ENCODE data around the gene DARS1. TPM values are rescaled to one million over a fixed set of nuclear protein-coding genes. Genes with fewer than 3 reads are reported as not detected.

DARS1 gene
- total RNA-seq (2014; rRNA removed; shearing (Covaris generic)): 88.3 and 95.9 TPM in 2 replicates

DNA sequence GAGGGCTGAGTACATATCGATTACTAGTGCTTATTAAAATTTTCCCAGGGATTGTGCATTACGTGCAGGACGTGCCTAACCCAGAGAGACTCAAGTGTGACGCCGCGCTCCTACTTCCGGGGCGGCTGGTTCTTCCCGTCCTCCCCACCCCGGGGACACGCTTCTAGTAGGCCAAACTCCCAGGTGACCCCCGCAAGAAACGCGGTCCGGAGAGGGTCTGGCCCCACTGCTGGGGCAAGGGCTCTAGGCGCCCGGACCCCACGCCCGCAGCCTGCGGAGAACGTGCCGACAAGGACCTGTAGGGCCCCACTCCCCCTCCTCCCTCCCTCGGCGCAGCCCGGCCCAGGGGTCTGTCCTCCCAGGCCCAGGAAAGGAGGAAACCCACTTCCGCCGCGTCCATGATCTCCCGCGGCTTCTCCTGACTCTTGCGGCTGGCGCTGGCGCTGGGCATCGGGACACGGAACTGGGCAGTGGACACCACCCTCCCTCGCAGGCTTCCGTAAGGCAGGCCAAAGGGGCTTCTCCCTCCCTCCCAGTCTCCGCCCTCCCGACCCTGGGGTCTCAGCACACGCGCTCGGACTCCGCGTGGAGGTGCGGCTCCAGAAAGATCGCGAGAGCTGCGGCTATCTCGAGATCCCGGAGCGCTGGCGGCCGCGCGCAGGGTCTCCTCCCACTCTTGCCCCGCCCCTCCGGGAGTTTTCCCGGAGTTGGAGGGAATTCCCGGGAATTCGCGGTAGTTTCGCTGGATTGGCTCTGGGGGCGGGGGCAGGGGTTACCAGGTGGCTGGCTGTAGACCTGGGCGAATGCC lies at the start of gene DARS1:
Gene DARS1, minus strand, starts transcription at position 609 of the 808 bp plus-strand sequence. Its CDS starts 158 bp downstream, at position 451.
- DNase-seq (ENCODE audit: low read depth): peak; percentile 91

DNA sequence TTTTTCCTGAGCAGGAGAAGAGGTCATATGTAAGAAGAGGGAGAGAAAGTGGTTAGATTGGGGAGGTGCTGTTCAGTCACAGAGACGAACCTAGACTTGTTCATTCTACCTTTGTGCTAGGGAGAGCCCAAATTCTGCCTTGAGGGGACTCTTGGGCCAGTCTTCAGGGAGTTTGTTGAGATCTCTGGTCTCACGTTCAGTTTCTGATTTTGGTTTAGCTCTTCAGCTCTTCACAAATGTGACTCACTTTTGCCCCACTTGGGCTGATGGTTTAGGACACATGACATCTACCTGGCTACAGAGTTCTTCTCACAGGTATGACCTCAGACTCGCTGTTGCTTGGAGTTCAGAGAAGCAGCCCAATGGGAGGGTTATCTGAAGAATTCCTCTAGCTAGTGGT lies 49.2 kb upstream of the DARS1 start:
- DNase-seq (ENCODE audit: low read depth): no peak

DNA sequence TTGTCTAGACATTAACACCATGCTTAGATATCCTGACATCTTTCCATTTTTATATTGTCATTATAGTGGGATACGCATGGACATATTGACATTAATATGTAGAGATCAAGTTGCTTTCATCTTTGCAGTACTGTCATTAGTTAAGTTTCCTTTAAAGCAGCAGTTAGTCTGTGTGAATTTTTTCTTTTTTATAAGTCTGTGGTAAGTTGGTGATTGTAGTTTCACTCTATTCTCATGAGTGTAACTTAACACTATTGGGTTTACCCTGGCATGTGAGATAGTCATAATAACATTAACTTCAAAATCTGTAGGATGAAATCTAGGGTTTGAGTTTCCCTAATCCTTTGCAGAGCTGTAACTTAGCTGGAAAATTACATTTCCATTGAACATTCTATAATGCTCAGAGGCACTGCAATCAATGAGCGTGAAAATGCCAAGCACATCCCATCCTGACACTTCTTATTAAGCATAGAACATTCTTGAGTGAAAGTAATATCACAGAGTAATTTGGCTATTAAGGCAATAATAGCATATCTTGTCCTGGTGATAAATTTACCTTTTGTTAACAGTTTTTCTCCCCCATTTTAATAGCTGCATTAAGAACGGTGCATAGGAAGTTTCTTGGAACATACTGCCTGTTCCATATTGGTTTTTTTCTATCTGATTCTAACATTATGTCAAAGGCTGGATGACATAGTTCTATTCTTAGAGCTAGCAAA lies 47.5 kb upstream of the DARS1 start:
- DNase-seq (ENCODE audit: low read depth): no peak

DNA sequence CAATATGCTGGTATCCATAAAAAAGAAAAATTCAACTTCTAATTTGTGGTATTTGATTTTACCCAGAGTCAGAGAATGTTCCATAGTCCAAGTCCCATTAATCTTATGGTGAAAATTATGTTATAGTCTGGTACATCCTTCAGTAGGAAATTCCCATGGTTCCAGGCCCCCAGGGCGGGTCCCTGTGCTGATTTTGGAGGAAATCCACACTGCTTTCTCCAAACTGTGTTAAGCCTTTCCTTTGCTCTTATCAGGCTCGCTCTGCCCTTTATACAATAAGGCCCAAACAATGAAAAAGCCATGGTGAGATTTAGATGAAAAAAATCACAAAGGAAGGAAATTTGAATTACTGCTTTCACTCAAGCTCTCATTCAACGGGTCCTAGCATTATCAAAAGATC lies 46.8 kb upstream of the DARS1 start:
- no peak for DNase-seq (ENCODE audit: low read depth)

GRCh38 chr2:136031711-136032110 lies 46.3 kb upstream of the DARS1 start:
- DNase-seq (ENCODE audit: low read depth): no peak

GRCh38 chr2:136030406-136030805 lies 45.0 kb upstream of the DARS1 start:
- DNase-seq (ENCODE audit: low read depth): no peak

GRCh38 chr2:136029149-136029548 lies 43.7 kb upstream of the DARS1 start:
- DNase-seq (ENCODE audit: low read depth): no peak

DNA sequence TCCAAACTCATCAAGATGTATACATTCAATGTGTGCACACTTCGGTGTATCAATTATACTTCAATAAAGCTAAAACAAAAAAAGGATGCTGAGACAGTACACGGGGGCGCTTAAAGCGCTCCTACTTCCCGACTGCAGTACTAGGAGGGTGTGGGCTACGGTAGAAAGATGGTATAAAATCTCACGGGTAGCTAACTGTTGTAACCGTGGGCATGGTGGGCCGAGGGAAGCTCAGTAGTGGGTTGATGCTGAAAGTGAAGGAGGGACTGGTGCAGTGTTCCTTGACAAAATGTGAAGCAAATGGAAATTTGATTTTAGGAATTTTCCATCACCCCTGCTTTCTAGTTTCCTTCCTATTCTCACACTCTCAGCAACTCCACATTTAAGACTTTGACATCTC lies 42.6 kb upstream of the DARS1 start:
- no peak for DNase-seq (ENCODE audit: low read depth)

DNA sequence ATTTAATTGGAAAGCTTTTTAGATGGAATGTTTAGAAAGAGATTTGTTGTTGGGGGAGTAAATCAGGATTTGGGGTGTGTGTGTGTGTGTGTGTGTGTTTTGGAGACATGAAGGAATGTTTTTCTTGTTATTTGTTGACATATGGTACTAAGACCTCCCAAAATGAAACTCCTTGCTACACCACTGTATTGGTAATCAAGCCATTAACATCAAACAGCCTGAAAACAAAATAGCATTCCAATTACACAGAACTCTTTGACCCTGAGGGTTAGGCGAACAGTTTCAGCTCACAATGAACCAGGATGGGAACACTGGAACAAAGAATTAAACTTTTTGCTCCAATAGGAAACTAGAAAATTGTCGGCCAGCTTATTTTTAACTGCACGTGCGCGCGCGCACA lies 41.7 kb upstream of the DARS1 start:
- no peak for DNase-seq (ENCODE audit: low read depth)

- DNase-seq (ENCODE audit: low read depth): no peak
These were observed 39.9 kb upstream of the DARS1 start for GRCh38 chr2:136025057-136025973.

DNA sequence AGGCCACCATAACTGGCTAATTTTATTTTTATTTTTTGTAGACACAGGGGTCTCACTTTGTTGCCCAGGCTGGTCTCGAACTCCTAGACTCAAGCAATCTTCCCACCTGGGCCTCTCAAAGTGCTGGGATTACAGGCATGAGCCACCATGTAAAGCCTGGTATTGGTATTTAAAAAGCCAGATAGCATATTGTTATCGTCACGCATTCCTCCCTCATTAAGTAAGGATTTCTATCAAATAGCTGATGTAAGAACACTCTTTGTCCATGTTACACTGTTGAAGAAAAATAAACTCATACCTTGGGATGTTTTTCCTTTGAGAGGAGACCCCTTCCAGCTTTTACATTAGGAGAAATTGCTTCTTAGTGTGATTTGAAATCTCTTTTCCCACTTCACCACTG lies 39.2 kb upstream of the DARS1 start:
- DNase-seq (ENCODE audit: low read depth): no peak

- no peak for DNase-seq (ENCODE audit: low read depth)
These were observed 38.8 kb upstream of the DARS1 start for GRCh38 chr2:136024185-136024584.

GRCh38 chr2:136023416-136023815 lies 38.0 kb upstream of the DARS1 start:
- no peak for DNase-seq (ENCODE audit: low read depth)

DNA sequence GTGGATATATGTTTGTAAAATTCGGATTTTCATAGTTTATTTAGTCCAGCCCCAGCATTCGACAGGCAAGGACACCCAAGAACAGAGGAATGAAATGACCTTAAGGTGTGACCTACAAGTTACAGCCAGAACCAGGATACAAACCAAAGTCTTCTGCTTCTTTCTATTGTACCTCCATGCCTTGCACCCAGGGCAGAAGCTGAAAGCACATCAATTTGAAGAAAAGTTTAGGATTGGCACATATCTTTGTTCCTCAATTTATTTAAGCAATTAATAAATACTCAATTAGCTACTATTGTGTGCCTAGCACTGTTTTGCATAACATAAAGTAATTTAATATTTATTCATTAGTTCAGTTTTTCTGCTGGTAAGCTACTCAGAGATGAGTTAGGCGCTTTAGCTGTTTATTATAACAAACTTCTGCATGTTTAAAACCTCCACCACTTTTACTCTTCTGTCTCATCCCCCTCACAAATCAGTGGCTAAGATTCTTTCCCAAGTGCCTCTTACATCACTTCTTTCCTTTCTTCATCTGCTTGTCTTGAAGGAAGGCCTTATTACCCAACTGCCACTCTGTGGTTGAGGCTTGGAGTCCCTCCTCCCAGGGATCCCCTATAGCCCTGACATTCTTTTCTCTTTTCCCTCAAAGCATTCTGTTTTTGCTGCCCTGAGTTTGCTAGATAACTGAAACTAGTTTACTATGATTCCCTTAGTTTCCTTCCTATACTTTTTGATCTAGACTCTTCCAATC lies 37.1 kb upstream of the DARS1 start:
- no peak for DNase-seq (ENCODE audit: low read depth)

- DNase-seq (ENCODE audit: low read depth): no peak
These were observed 36.5 kb upstream of the DARS1 start for GRCh38 chr2:136021976-136022375.

GRCh38 chr2:136021406-136021805 lies 36.0 kb upstream of the DARS1 start:
- no peak for DNase-seq (ENCODE audit: low read depth)

DNA sequence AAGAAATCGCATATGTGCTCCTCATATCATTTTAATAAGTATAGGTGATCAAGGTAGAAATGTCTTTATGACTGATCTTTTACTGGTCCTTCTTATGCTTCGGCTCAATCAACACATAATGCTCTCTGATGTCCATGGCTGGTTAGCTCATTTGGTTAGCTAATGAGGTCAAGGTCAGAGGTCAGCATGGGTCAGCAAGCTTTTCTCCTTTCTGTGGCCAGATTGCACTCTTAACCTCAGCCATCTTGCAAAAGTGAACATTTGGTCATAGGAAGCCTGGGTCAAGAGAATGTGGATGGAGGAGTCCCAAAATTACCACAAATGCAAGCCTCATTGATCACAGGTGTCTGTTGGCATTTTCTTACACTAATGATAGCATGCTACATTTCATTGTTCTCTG lies 35.4 kb upstream of the DARS1 start:
- DNase-seq (ENCODE audit: low read depth): no peak

- no peak for DNase-seq (ENCODE audit: low read depth)
These were observed 34.4 kb upstream of the DARS1 start for GRCh38 chr2:136019825-136020224.

GRCh38 chr2:136019306-136019705 lies 33.9 kb upstream of the DARS1 start:
- no peak for DNase-seq (ENCODE audit: low read depth)

GRCh38 chr2:136017786-136018185 lies 32.4 kb upstream of the DARS1 start:
- DNase-seq (ENCODE audit: low read depth): no peak

- no peak for DNase-seq (ENCODE audit: low read depth)
These were observed 31.4 kb upstream of the DARS1 start for GRCh38 chr2:136016836-136017235.
